Heart left ventricle (tissue), 16 donors: ENCODE data around the gene MARK3. TPM values are rescaled to one million over a fixed set of nuclear protein-coding genes. Genes with fewer than 3 reads are reported as not detected.
A peak's percentile ranks its signal among the peaks of the same experiment; 100 is the strongest.

Experiments used
- ATAC-seq, 4 donors: fragments of 200-7000 bp; cut with Tn5 transposase; one replicate each; pipeline ENCODE4 v1.9.1; 2020 to 2022; ENCODE audit warnings: moderate library complexity in 4 of 4, mild to moderate bottlenecking in 3 of 4, moderate number of reproducible peaks in 1 of 4
- DNase-seq, 5 donors: peaks; one replicate each; pipeline ENCODE4 v3.0.0-alpha.2; 2020
- H3K27ac ChIP-seq, 12 donors: fragments of 200-600 bp; sonication (generic) in 4 of 12; one replicate each; pipeline versions ENCODE4 v1.5.0 to v1.8.0; 2016 to 2022; ENCODE audit warnings: mild to moderate bottlenecking in 2 of 12
- H3K27me3 ChIP-seq, 9 donors: fragments of 200-600 bp; sonication (generic) in 2 of 9; one replicate each; pipeline versions ENCODE4 v1.5.1 to v1.8.0; 2016 to 2022; ENCODE audit warnings: mild to moderate bottlenecking in 3 of 9
- H3K36me3 ChIP-seq, 9 donors: fragments of 200-600 bp; sonication (generic) in 2 of 9; one replicate each; pipeline versions ENCODE4 v1.5.0 to v1.8.0; 2018 to 2022; ENCODE audit warnings: mild to moderate bottlenecking in 2 of 9
- H3K4me1 ChIP-seq, 12 donors: fragments of 200-600 bp; sonication (generic) in 4 of 12; one replicate each; pipeline versions ENCODE4 v1.5.0 to v1.8.0; 2016 to 2022; ENCODE audit warnings: mild to moderate bottlenecking in 3 of 12
- H3K4me3 ChIP-seq, 12 donors: fragments of 200-600 bp; sonication (generic) in 4 of 12; one replicate each; pipeline versions ENCODE4 v1.5.0 to v1.8.0; 2017 to 2022; ENCODE audit warnings: mild to moderate bottlenecking in 9 of 12, moderate library complexity in 4 of 12
- H3K9me3 ChIP-seq, 12 donors: fragments of 200-600 bp; sonication (generic) in 4 of 12; one replicate each; pipeline versions ENCODE4 v1.5.0 to v1.8.0; 2016 to 2022; ENCODE audit warnings: mild to moderate bottlenecking in 1 of 12
- CTCF ChIP-seq, 12 donors: fragments of 200-600 bp; sonication (generic) in 4 of 12; IDR thresholded peaks; one replicate each; pipeline versions ENCODE4 v1.5.0 to v1.8.0; 2018 to 2022; ENCODE audit warnings: antibody characterized with exemption in 12 of 12, mild to moderate bottlenecking in 5 of 12
- POLR2A ChIP-seq, 2 donors: fragments of 450-650 bp; IDR thresholded peaks; one replicate each; pipeline ENCODE4 v1.6.1; 2017; ENCODE audit warnings: antibody characterized with exemption in 2 of 2, mild to moderate bottlenecking in 2 of 2, moderate library complexity in 2 of 2
- WGBS, 4 donors: extraction: QIAGEN DNeasy Blood & Tissue Kit in 2 of 4; methylation state at CpG; one replicate each; pipeline versions ENCODE4 v1.1.5 to v1.1.7; 2013 to 2018; 5-methylcytosine and 5-hydroxymethylcytosine counted together
- intact Hi-C, 10 donors: fragments of 100-400 bp; cut with DNase I; formaldehyde crosslinking; loops; one replicate each; pipeline versions ENCODE4 v1.11.1 to v1.14.2; 2022
- polyA plus RNA-seq, 2 donors: library from polyadenylated mRNA; stranded (reverse); fragments of 200-250 nt; gene quantifications; one replicate each; pipeline ENCODE4 v1.2.3, GENCODE V29; 2013
- total RNA-seq, 9 donors: library from RNA; depleted of rRNA in 2 of 9; stranded (reverse); fragments of >200 nt in 2 of 9; fragmentation: NEBNext Ultra II Directional in 3 of 9; extraction: Animal tissue kit (Norgen Biotek cat#: 25700) in 3 of 9; gene quantifications; one replicate each; pipeline versions ENCODE4 v1.1.0 to v1.2.4, GENCODE V29; 2016 to 2023
- donor health status: ischemic (EF 13 %, LVEDD 7.1; RV severe dilation, severe dysfunction).
- donor health status: healthy with polysubstance abuse.
- donor health status: DM: no; HTN: yes; CAD: no.
- donor health status: DM: no; HTN: no; CAD: no.
- donor health status: ischemic (EF 25% LVEDD 6.9; RV normal size, moderate dysfunction).
- donor health status: ischemic (EF 25% LVEDD 5.7; RV mildly dilated, moderate dysfunction).
- donor health status: healthy.
- donor health status: DM: yes; HTN: yes; CAD: no.
- donor health status: ischemic (EF 35%, LVEDD 5.7; RV mildly dilated, moderate dysfunction).
- donor health status: nonischemic (EF 11% LVEDD 7.7; RV severe dilation, severe dysfunction).
- donor health status: DM: yes; HTN: yes; CAD: no.
- donor health status: PGD.
- donor health status: ischemic (EF 29% LVEDD 5.4; RV normal size, mild dysfunction).
- donor health status: nonischemic (EF 23%, LVEDD 6.1; RV moderate dilation, normal function).

MARK3 gene
- total and polyA plus RNA-seq, 11 donors: 54.0 to 156 (median 111) TPM

- peak in 2 of 5 donors; percentile 27 to 68 for DNase-seq
- peaks cover 0 to 81% (median 51%) of the 10 kb centered on the region in 12 donors for H3K4me1 ChIP-seq
- no peaks in the 10 kb centered on the region for H3K9me3 ChIP-seq
- H3K27me3 ChIP-seq: peaks cover 0 to 21% (median 0%) of the 10 kb centered on the region in 9 donors
- TF ChIP-seq POLR2A (IDR thresholded peaks at IDR 0.05) (no peak), CTCF (IDR thresholded peaks at IDR 0.05) (no peak)
- ATAC-seq: peak in 3 of 4 donors; percentile 1 to 16 (median 5)
- peak overlapping the region in 8 of 12 donors; percentile 12 to 96 (median 56) for H3K27ac ChIP-seq
- peaks cover 0 to 11% (median 0%) of the 10 kb centered on the region in 9 donors for H3K36me3 ChIP-seq
- intact Hi-C loops: loop anchor here in 9 of 10 donors (1.0 to 5.0 kb wide), 5 partner anchors 25 to 34 kb away; no protein-coding TSS in a partner anchor
- H3K4me3 ChIP-seq: no peak overlapping the region
- WGBS, 4 donors: 30 to 44% (median 38%) methylated on average over 18 to 20 of the region's 20 CpGs
These were observed 132.7 kb downstream of the MARK3 start for GRCh38 chr14:103517721-103518421.

GRCh38 chr14:103518422-103519042 is 133.3 kb downstream of the MARK3 start:
- peak overlapping the region in 9 of 12 donors; percentile 2 to 96 (median 56) for H3K27ac ChIP-seq
- H3K36me3 ChIP-seq: peaks cover 0 to 11% (median 0%) of the 10 kb centered on the region in 9 donors
- TF ChIP-seq POLR2A (IDR thresholded peaks at IDR 0.05) (no peak), CTCF (IDR thresholded peaks at IDR 0.05) (peak; percentile 83 to 97 (median 91))
- DNase-seq (peak; percentile 64 to 85 (median 70)), ATAC-seq (peak; percentile 34 to 62 (median 42))
- WGBS, 4 donors: 28 to 69% (median 44%) methylated on average over 5 to 9 of the region's 9 CpGs
- H3K4me3 ChIP-seq: no peak overlapping the region
- H3K4me1 ChIP-seq: peaks cover 0 to 79% (median 52%) of the 10 kb centered on the region in 12 donors
- intact Hi-C loops: loop anchor here (1.0 to 5.0 kb wide), 5 partner anchors 24 to 34 kb away; no protein-coding TSS in a partner anchor
- peaks cover 0 to 27% (median 0%) of the 10 kb centered on the region in 9 donors for H3K27me3 ChIP-seq
- H3K9me3 ChIP-seq: no peaks in the 10 kb centered on the region

- Histone ChIP-seq H3K4me3 (no peak overlapping the region), H3K27ac (peak overlapping the region in 6 of 12 donors; percentile 10 to 96 (median 70)), H3K36me3 (peaks cover 0 to 11% (median 0%) of the 10 kb centered on the region in 9 donors), H3K27me3 (peaks cover 0 to 34% (median 0%) of the 10 kb centered on the region in 9 donors), H3K4me1 (peaks cover 0 to 75% (median 50%) of the 10 kb centered on the region in 12 donors), H3K9me3 (no peaks in the 10 kb centered on the region)
- no peak for ATAC-seq
- TF ChIP-seq CTCF (IDR thresholded peaks at IDR 0.05): no peak
- TF ChIP-seq POLR2A (IDR thresholded peaks at IDR 0.05): no peak
- WGBS, 4 donors: 23 to 55% (median 44%) methylated on average over 5 to 13 of the region's 13 CpGs
- intact Hi-C loops: loop anchor here in 6 of 10 donors (1.0 to 5.0 kb wide), 4 partner anchors 24 to 33 kb away; no protein-coding TSS in a partner anchor
- peak in 2 of 5 donors; percentile 12 to 55 for DNase-seq
These were observed 134.0 kb downstream of the MARK3 start for GRCh38 chr14:103519043-103519836.
